ENCODE data around the gene GLT1D1. TPM values are rescaled to one million over a fixed set of nuclear protein-coding genes. Genes with fewer than 3 reads are reported as not detected.
A peak's percentile ranks its signal among the peaks of the same experiment; 100 is the strongest.

GLT1D1 gene
- total RNA-seq, 2 donors from 2014 or later, result 0.07 to 0.60 TPM

- Mint-ChIP-seq H3K36me3 (no peaks in the 10 kb centered on the region), H3K27ac (peak overlapping the region in 1 of 2 donors; percentile 51), H3K9me3 (no peaks in the 10 kb centered on the region)
- ATAC-seq, result no peak
- DNase-seq (ENCODE audit: low spot score in 2 of 2), result no peak
Measured at GRCh38 chr12:128863957-128864356, 10.7 kb downstream of the GLT1D1 start.

DNA sequence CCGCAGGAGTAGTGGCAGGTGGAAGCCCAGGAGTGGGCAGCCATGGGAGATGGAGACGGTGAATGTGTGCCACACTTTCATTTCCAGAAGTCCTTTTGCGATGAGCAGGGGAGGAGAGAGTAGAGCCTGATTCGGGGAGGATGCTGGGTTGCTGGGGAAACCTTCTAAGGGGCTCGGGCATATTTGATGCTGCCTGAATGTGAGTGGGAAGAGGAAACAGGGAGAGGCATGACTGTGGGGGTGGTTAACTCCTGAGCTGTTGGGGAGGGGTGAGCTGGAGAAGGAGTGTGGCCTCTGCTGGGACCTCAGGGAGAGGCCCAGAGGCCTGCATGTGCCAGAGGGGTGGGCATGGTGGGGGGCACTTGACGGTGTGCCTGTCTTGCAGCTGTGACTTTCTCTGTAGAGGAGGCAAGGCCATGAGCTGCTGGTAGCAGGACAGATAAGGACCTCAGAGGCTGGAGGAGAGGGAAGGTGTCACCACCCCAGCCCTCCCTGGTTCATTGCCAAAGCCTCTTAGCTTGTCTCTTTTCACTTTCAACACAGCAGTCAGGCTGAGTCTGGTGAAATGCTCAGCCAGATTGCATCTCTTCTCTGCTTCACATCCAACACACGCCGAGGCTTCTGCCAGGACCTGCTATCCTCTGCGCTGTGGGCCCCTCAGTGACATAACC, 11.4 kb downstream of the GLT1D1 start:
- ATAC-seq (no peak), DNase-seq (ENCODE audit: low spot score in 2 of 2) (no peak)
- no peaks in the 10 kb centered on the region for H3K36me3 Mint-ChIP-seq
- H3K9me3 Mint-ChIP-seq, result no peaks in the 10 kb centered on the region
- peak overlapping the region in 1 of 2 donors; percentile 44 for H3K27ac Mint-ChIP-seq

DNA sequence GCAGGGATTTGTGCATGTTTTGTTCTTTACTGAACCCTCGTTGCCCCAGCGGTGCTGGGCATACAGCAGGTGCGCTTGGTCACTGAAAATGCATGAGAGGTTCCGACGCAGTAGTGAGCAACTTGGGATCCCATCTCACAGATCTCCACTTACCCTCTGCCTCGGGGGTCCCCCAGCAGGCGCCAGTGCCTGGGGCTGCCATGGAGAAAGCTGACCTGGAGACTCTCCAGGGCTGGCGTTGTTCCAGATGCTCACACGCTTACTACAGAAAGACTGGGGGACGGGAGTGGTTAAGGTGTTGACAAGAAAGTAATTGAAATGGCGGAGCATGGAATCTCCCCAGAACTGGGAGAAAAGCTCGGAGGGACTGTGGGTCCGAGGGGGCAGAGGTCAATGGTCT, 14.2 kb downstream of the GLT1D1 start:
- no peak overlapping the region for H3K27ac Mint-ChIP-seq
- H3K9me3 Mint-ChIP-seq, result no peaks in the 10 kb centered on the region
- DNase-seq (ENCODE audit: low spot score in 2 of 2), result no peak
- H3K36me3 Mint-ChIP-seq, result no peaks in the 10 kb centered on the region
- no peak for ATAC-seq

- ATAC-seq, result no peak
- DNase-seq (ENCODE audit: low spot score in 2 of 2), result no peak
- H3K27ac Mint-ChIP-seq, result no peak overlapping the region
- H3K36me3 Mint-ChIP-seq, result peaks cover 0 to 1% of the 10 kb centered on the region in 2 donors
- H3K9me3 Mint-ChIP-seq, result peaks cover 0 to 9% of the 10 kb centered on the region in 2 donors
Measured at GRCh38 chr12:128871516-128871892, 18.2 kb downstream of the GLT1D1 start.

DNA sequence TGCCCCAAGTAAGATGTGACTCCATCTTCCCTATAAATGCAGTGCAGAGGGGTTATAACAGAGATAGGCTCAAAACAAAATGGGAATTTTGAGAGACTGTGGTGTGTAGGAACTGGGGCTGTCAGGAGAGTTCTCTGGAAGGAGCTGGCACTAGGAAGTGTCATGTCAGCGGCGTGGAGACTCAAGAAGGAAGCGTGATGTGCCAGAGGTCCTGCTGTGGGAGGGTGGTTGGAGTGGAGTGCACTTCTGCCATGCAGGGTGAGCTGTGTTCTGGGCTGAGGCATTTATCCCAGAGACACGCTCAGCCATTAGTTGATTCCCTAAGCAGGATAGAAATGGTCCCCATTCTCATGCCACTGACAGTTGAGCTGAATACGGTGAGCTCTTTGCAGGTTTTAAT, 19.0 kb downstream of the GLT1D1 start:
- peaks cover 0 to 9% of the 10 kb centered on the region in 2 donors for H3K36me3 Mint-ChIP-seq

GRCh38 chr12:128876559-128876958, 23.3 kb downstream of the GLT1D1 start:
- ATAC-seq, result no peak
- no peak overlapping the region for H3K27ac Mint-ChIP-seq
- no peak for DNase-seq (ENCODE audit: low spot score in 2 of 2)
- H3K9me3 Mint-ChIP-seq, result peaks cover 6 to 21% of the 10 kb centered on the region in 2 donors
- peaks cover 0 to 14% of the 10 kb centered on the region in 2 donors for H3K36me3 Mint-ChIP-seq

More for the DNA sequence above, 19.0 kb downstream of the GLT1D1 start:
- H3K9me3 Mint-ChIP-seq, result peaks cover 0 to 10% of the 10 kb centered on the region in 2 donors
- no peak for ATAC-seq
- DNase-seq (ENCODE audit: low spot score in 2 of 2), result no peak
- no peak overlapping the region for H3K27ac Mint-ChIP-seq

DNA sequence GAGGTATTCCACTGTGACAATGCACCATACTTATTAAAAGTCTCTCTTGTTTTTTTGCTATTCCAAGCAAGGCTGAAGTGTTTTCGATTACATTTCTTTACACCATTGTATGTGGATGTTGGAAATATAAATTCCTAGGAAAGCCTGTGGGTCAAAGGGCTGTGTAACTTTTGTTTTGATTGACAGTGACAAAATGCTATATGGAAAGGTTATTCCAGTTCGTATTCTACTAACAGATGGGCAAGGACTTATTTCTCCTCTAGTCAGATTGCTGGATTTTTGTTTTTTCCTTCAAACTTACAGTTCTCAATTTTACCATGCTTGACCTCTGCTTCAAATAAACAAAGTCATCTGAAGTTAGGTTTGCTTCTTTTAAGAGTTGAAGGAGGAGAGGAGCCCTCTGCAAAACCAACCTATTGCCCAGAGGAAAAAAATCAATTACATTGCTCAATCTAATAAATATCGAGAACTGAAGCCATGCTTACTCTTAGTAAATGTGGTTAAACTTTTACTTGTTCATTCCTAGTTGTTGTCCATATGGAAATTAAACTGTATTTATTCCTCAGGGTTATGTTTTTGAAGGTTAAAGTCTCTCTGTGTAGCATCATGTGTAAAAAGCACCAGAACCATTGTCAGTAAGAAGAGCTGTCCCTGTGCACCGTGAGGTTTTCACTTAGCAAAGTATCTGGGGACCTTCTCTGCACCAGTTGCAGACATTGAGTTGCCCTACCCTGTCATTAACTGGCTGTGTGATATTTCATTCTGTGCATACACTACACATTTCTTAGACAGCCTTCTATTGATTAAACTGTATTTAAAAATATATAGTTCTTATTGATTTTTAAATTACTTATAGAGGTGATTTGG, 26.9 kb downstream of the GLT1D1 start:
- no peak overlapping the region for H3K27ac Mint-ChIP-seq
- DNase-seq (ENCODE audit: low spot score in 2 of 2) (no peak), ATAC-seq (no peak)
- H3K36me3 Mint-ChIP-seq, result peaks cover 0 to 14% of the 10 kb centered on the region in 2 donors
- H3K9me3 Mint-ChIP-seq, result peaks cover 6 to 16% of the 10 kb centered on the region in 2 donors

GRCh38 chr12:128891856-128892255, 38.6 kb downstream of the GLT1D1 start:
- DNase-seq (ENCODE audit: low spot score in 2 of 2) (no peak), ATAC-seq (no peak)
- H3K36me3 Mint-ChIP-seq, result no peaks in the 10 kb centered on the region
- no peaks in the 10 kb centered on the region for H3K9me3 Mint-ChIP-seq
- H3K27ac Mint-ChIP-seq, result no peak overlapping the region

GRCh38 chr12:128903236-128903635, 50.0 kb downstream of the GLT1D1 start:
- Mint-ChIP-seq H3K36me3 (no peaks in the 10 kb centered on the region), H3K9me3 (no peaks in the 10 kb centered on the region), H3K27ac (no peak overlapping the region)
- DNase-seq (ENCODE audit: low spot score in 2 of 2) (no peak), ATAC-seq (no peak)

DNA sequence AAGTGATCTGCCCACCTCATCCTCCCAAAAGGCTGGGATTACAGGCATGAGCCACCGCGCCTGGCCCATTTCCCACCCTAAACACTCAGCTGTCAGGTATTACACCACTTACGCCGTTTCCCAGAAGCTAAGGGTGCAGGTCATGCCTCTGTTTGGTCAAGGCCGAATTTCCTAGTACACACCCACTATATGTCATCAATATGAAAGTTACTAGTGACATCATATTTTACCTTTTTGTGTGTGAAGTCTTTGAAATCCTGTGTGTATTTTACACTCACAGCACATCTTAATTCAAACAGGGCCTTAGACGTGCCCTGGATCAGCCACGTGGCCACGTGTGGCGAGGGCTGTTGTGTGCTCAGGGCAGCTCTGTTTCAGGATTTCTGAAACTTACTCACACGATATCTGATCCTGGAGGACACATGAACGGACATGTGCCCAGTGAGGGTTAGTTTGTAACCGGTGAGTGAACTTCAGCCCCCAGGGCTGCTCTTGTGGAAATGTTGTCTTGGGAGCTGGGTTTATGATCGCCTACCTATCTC, 51.8 kb downstream of the GLT1D1 start:
- ATAC-seq, result no peak

DNA sequence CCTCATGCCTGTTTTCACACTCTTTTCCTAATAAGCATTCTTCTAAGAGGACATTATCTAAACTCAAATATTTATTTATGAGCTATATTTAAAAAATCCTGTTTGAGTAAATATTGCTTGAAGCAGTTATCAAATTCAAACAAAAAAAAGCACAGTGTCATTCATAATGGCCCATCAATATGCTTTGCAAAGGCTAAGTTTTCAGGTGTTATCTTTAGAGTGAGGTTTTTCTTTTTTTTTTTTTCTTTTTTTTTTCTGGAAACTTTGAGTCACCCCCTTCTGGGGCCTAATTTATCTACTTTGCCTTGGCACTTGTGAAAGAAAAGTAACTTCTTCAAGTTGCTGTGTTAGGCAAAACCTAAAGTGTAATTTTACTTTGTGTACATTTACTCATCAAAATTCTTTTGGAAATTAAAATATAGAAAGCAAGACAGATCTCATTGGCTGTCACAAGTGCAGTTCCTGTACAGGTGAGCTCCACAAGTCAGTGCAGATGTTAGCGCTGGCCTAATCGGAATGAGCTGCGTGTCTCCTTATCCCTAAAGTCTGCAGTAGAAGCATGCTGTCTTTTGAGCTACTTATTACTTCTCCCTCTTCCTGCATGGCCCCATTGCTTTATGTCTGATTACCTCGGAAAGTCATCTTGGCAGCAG, 53.3 kb downstream of the GLT1D1 start:
- ATAC-seq (no peak), DNase-seq (ENCODE audit: low spot score in 2 of 2) (no peak)
- Mint-ChIP-seq H3K27ac (peak overlapping the region in 1 of 2 donors; percentile 25), H3K9me3 (no peaks in the 10 kb centered on the region), H3K36me3 (no peaks in the 10 kb centered on the region)

More for the DNA sequence above, 51.8 kb downstream of the GLT1D1 start:
- Mint-ChIP-seq H3K9me3 (no peaks in the 10 kb centered on the region), H3K27ac (no peak overlapping the region), H3K36me3 (no peaks in the 10 kb centered on the region)
- DNase-seq (ENCODE audit: low spot score in 2 of 2), result no peak

GRCh38 chr12:128908254-128908653, 55.0 kb downstream of the GLT1D1 start:
- DNase-seq (ENCODE audit: low spot score in 2 of 2) (no peak), ATAC-seq (no peak)
- Mint-ChIP-seq H3K27ac (no peak overlapping the region), H3K36me3 (no peaks in the 10 kb centered on the region), H3K9me3 (no peaks in the 10 kb centered on the region)

- no peaks in the 10 kb centered on the region for H3K36me3 Mint-ChIP-seq
- H3K9me3 Mint-ChIP-seq, result no peaks in the 10 kb centered on the region
- no peak for DNase-seq (ENCODE audit: low spot score in 2 of 2)
- no peak for ATAC-seq
- H3K27ac Mint-ChIP-seq, result no peak overlapping the region
Measured at GRCh38 chr12:128909653-128910052, 56.4 kb downstream of the GLT1D1 start.

- ATAC-seq, result no peak
- DNase-seq (ENCODE audit: low spot score in 2 of 2), result no peak
- H3K36me3 Mint-ChIP-seq, result no peaks in the 10 kb centered on the region
- no peak overlapping the region for H3K27ac Mint-ChIP-seq
- no peaks in the 10 kb centered on the region for H3K9me3 Mint-ChIP-seq
Measured at GRCh38 chr12:128910629-128911028, 57.4 kb downstream of the GLT1D1 start.

GRCh38 chr12:128911861-128912260, 58.6 kb downstream of the GLT1D1 start:
- ATAC-seq, result no peak
- Mint-ChIP-seq H3K27ac (no peak overlapping the region), H3K36me3 (peaks cover 6 to 7% of the 10 kb centered on the region in 2 donors), H3K9me3 (peaks cover 0 to 7% of the 10 kb centered on the region in 2 donors)
- no peak for DNase-seq (ENCODE audit: low spot score in 2 of 2)

GRCh38 chr12:128914908-128915563, 61.8 kb downstream of the GLT1D1 start:
- DNase-seq (ENCODE audit: low spot score in 2 of 2) (peak; percentile 57 to 62), ATAC-seq (peak; percentile 94 to 95)
- Mint-ChIP-seq H3K9me3 (peaks cover 0 to 7% of the 10 kb centered on the region in 2 donors), H3K27ac (peak overlapping the region; percentile 33 to 42), H3K36me3 (peaks cover 11 to 13% of the 10 kb centered on the region in 2 donors)

Measured in activated naive CD4-positive, alpha-beta T cell treated with anti-CD3 and anti-CD28 coated beads, Interleukin-2, amount 50 U/mL, for 72 hours (primary cell).